Prostate gland (tissue), 2 donors: ENCODE data around the gene TTC14. TPM values are rescaled to one million over a fixed set of nuclear protein-coding genes. Genes with fewer than 3 reads are reported as not detected.
"Not testable (repeated sequence)": the region's sequence is repeated elsewhere in the genome, so short reads cannot be mapped to it uniquely, and the experiment has no call there.

ENCODE experiments used
- DNase-seq: peaks from one replicate; pipeline ENCODE4 v3.0.0-alpha.2; 2019; ENCODE audit warnings: low spot score
- H3K27ac ChIP-seq, 2 donors: fragments of 200-600 bp; sonication (generic); 2 replicates each; pipeline ENCODE4 v1.5.1; 2017 to 2019
- H3K27me3 ChIP-seq: fragments of 200-600 bp; sonication (generic); replicated peaks from 2 replicates; pipeline ENCODE4 v1.5.1; 2019; ENCODE audit not compliant: insufficient read depth
- H3K36me3 ChIP-seq, 2 donors: fragments of 200-600 bp; sonication (generic); 1 replicate in 1 of 2; 2 replicates in 1 of 2; pipeline versions ENCODE4 v1.5.1 to v1.8.1; 2017 to 2019
- H3K4me1 ChIP-seq: fragments of 200-600 bp; sonication (generic); replicated peaks from 2 replicates; pipeline ENCODE4 v1.5.1; 2019
- H3K4me3 ChIP-seq, 2 donors: fragments of 200-600 bp; sonication (generic); 2 replicates each; pipeline ENCODE4 v1.5.1; 2017 to 2019
- H3K9me3 ChIP-seq: fragments of 200-600 bp; sonication (generic); 2 replicates; pipeline ENCODE4 v1.5.1; 2017
- CTCF ChIP-seq, 4 experiments: fragments of 200-600 bp in 2 of 4; fragments of 450-650 bp in 2 of 4; sonication (generic) in 2 of 4; IDR thresholded peaks; 1 replicate in 3 of 4; 2 replicates in 1 of 4; pipeline ENCODE4 v1.5.1; 2016 to 2019; ENCODE audit warnings: antibody characterized with exemption in 4 of 4, mild to moderate bottlenecking in 2 of 4, moderate library complexity in 2 of 4
- POLR2A ChIP-seq: fragments of 450-650 bp; IDR thresholded peaks from one replicate; pipeline ENCODE4 v1.6.1; 2016; ENCODE audit warnings: antibody characterized with exemption, mild to moderate bottlenecking
- POLR2AphosphoS5 ChIP-seq: sonication (generic); formaldehyde crosslinking; IDR thresholded peaks from one replicate; pipeline ENCODE4 v1.6.1; 2017; ENCODE audit warnings: antibody characterized with exemption
- WGBS: methylation state at CpG from one replicate; pipeline ENCODE4 v1.1.5; 2018; 5-methylcytosine and 5-hydroxymethylcytosine counted together
- intact Hi-C: fragments of 100-400 bp; cut with DNase I; formaldehyde crosslinking; loops from one replicate; pipeline ENCODE4 v1.14.2; 2022
- total RNA-seq, 2 donors: library from RNA; depleted of rRNA; stranded (reverse); fragments of >200 nt; gene quantifications; one replicate each; pipeline ENCODE4 v1.1.0, GENCODE V29; 2016

Gene TTC14
- total RNA-seq, 2 donors from 2014 or later = 40.5 to 78.7 TPM

GRCh38 chr3:180615954-180616353 is 14.0 kb downstream of the TTC14 start:
- H3K9me3 ChIP-seq = no peaks in the 10 kb centered on the region
- no peaks in the 10 kb centered on the region for H3K27me3 ChIP-seq
- no peaks in the 10 kb centered on the region for H3K4me1 ChIP-seq
- H3K27ac ChIP-seq = no peak overlapping the region
- intact Hi-C loops = no loop called here
- 60% methylated on average over 3 of the region's 3 CpGs for WGBS
- no peak overlapping the region for H3K4me3 ChIP-seq
- no peaks in the 10 kb centered on the region for H3K36me3 ChIP-seq
- TF ChIP-seq CTCF (IDR thresholded peaks at IDR 0.05) (no peak), POLR2AphosphoS5 (no peak), POLR2A (no peak)
- no peak for DNase-seq

- Histone ChIP-seq H3K36me3 (no peaks in the 10 kb centered on the region), H3K27ac (no peak overlapping the region), H3K27me3 (no peaks in the 10 kb centered on the region), H3K4me1 (no peaks in the 10 kb centered on the region), H3K4me3 (no peak overlapping the region), H3K9me3 (no peaks in the 10 kb centered on the region)
- intact Hi-C loops = no loop called here
- 85% methylated on average over 2 of the region's 2 CpGs for WGBS
- no peak for DNase-seq
- TF ChIP-seq POLR2AphosphoS5 (no peak), POLR2A (no peak), CTCF (IDR thresholded peaks at IDR 0.05) (no peak)
These were observed 15.1 kb downstream of the TTC14 start for GRCh38 chr3:180617049-180617448.

GRCh38 chr3:180618563-180618962 is 16.6 kb downstream of the TTC14 start:
- WGBS = 96% methylated on average over 2 of the region's 2 CpGs
- H3K27me3 ChIP-seq, H3K27ac ChIP-seq: not testable (repeated sequence)

GRCh38 chr3:180619723-180620122 is 17.8 kb downstream of the TTC14 start:
- no peak for DNase-seq
- Histone ChIP-seq H3K27ac (no peak overlapping the region), H3K27me3 (no peaks in the 10 kb centered on the region), H3K36me3 (no peaks in the 10 kb centered on the region), H3K4me1 (no peaks in the 10 kb centered on the region), H3K4me3 (no peak overlapping the region), H3K9me3 (no peaks in the 10 kb centered on the region)
- TF ChIP-seq POLR2AphosphoS5 = no peak
- no peak for TF ChIP-seq POLR2A
- no peak for TF ChIP-seq CTCF (IDR thresholded peaks at IDR 0.05)
- WGBS = 23% methylated on average over 2 of the region's 2 CpGs
- intact Hi-C loops = no loop called here

More at GRCh38 chr3:180618563-180618962, 16.6 kb downstream of the TTC14 start:
- H3K9me3 ChIP-seq, H3K36me3 ChIP-seq, DNase-seq, H3K4me3 ChIP-seq, H3K4me1 ChIP-seq, intact Hi-C loops: not testable (repeated sequence)

- Histone ChIP-seq H3K4me3 (no peak overlapping the region), H3K9me3 (no peaks in the 10 kb centered on the region), H3K4me1 (no peaks in the 10 kb centered on the region), H3K27me3 (no peaks in the 10 kb centered on the region), H3K36me3 (no peaks in the 10 kb centered on the region), H3K27ac (no peak overlapping the region)
- DNase-seq = no peak
- no peak for TF ChIP-seq POLR2AphosphoS5
- TF ChIP-seq POLR2A = no peak
- TF ChIP-seq CTCF (IDR thresholded peaks at IDR 0.05) = no peak
- 98% methylated on average over 2 of the region's 2 CpGs for WGBS
- intact Hi-C loops = no loop called here
These were observed 22.8 kb downstream of the TTC14 start for GRCh38 chr3:180624714-180625113.
